ENCODE data around the gene PDZD11. TPM values are rescaled to one million over a fixed set of nuclear protein-coding genes. Genes with fewer than 3 reads are reported as not detected.

PDZD11 gene
- polyA plus RNA-seq, 1 of the 3 experiments (the other 2 are of a cell fraction): 169 TPM

GRCh38 chrX:70301716-70302115 lies 12.0 kb upstream of the PDZD11 start:
- no peak for DNase-seq
- ChIA-PET POLR2A (no interaction called here), CTCF (no interaction called here)
- WGBS (ENCODE audit: low lambda C conversion rate): 59% methylated on average over 3 of the region's 3 CpGs
- TF ChIP-seq, protein P1, sequence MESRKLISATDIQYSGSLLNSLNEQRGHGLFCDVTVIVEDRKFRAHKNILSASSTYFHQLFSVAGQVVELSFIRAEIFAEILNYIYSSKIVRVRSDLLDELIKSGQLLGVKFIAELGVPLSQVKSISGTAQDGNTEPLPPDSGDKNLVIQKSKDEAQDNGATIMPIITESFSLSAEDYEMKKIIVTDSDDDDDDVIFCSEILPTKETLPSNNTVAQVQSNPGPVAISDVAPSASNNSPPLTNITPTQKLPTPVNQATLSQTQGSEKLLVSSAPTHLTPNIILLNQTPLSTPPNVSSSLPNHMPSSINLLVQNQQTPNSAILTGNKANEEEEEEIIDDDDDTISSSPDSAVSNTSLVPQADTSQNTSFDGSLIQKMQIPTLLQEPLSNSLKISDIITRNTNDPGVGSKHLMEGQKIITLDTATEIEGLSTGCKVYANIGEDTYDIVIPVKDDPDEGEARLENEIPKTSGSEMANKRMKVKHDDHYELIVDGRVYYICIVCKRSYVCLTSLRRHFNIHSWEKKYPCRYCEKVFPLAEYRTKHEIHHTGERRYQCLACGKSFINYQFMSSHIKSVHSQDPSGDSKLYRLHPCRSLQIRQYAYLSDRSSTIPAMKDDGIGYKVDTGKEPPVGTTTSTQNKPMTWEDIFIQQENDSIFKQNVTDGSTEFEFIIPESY (IDR thresholded peaks at IDR 0.05; ENCODE audit: borderline replicate concordance, low read depth): no peak
- TF ChIP-seq SMC3 (IDR thresholded peaks at IDR 0.05; ENCODE audit: low read depth, low read length) (no peak), NRF1 (IDR thresholded peaks at IDR 0.05; ENCODE audit: low read depth, low read length) (no peak), TEAD4 (IDR thresholded peaks at IDR 0.05; ENCODE audit: borderline replicate concordance, insufficient read depth) (no peak), RXRA (IDR thresholded peaks at IDR 0.05; ENCODE audit: borderline replicate concordance, low read depth) (no peak)
- Histone ChIP-seq H3K79me2 (ENCODE audit: insufficient read depth) (peaks cover 43% of the 10 kb centered on the region; the same call in 1 of the 2 replicates), H3K27ac (ENCODE audit: low read depth in 2 of 2, low read length in 1 of 2) (peak overlapping the region; percentile 22 to 76; a peak in 3 of 4 replicates), H2AFZ (ENCODE audit: low read depth) (peak overlapping the region; percentile 25; the same call in 1 of the 2 replicates), H3K4me3 (ENCODE audit: low read depth in 2 of 2, low read length in 1 of 2) (no peak overlapping the region), H3F3A (replicated peaks; ENCODE audit: insufficient read depth) (no peaks in the 10 kb centered on the region), H3K4me2 (peak overlapping the region; percentile 61; the same call in 1 of the 2 replicates), H3K9ac (peak overlapping the region; percentile 45; the same call in 1 of the 2 replicates), H3K4me1 (ENCODE audit: control insufficient read depth in 1 of 2, insufficient read depth in 2 of 2, low read depth in 1 of 2, low read length in 1 of 2) (no peaks in the 10 kb centered on the region; a peak in 1 of 4 replicates), H3K36me3 (replicated peaks in 1 of 2; ENCODE audit: control insufficient read depth in 1 of 2, insufficient read depth in 2 of 2, low read length in 1 of 2) (peaks cover 0 to 10% of the 10 kb centered on the region in 2 experiments), H3K27me3 (ENCODE audit: insufficient read depth) (no peaks in the 10 kb centered on the region), H3K9me3 (no peaks in the 10 kb centered on the region), H4K20me1 (ENCODE audit: insufficient read depth) (no peaks in the 10 kb centered on the region), H3K9me2 (no peaks in the 10 kb centered on the region)

DNA sequence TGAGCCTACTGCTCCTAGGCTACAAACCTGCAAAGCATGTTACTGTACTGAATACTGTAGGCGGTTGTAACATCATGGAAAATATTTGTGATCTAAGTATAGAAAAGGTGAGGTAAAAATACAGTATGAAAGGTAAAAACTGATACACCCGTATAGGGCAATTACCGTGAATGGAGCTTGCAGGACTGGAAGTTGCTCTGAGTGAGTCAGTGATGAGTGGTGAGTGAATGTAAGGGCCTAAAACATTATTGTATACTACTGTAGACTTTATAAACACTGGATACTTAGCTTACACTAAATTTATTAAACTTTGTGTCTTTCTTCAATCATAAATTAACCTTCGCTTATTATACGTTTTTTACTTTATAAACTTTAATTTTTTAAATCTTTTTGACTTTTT lies 3.9 kb upstream of the PDZD11 start:
- POLR2A ChIA-PET: no interaction called here
- CTCF ChIA-PET: no interaction called here

More for the DNA sequence above, 3.9 kb upstream of the PDZD11 start:
- Histone ChIP-seq H3K4me1 (ENCODE audit: control insufficient read depth in 1 of 2, insufficient read depth in 2 of 2, low read depth in 1 of 2, low read length in 1 of 2) (peaks cover 0 to 4% of the 10 kb centered on the region in 2 experiments; a peak in 2 of 4 replicates), H3K4me3 (ENCODE audit: low read depth in 2 of 2, low read length in 1 of 2) (no peak overlapping the region), H3K9me3 (no peaks in the 10 kb centered on the region), H3K36me3 (replicated peaks in 1 of 2; ENCODE audit: control insufficient read depth in 1 of 2, insufficient read depth in 2 of 2, low read length in 1 of 2) (no peaks in the 10 kb centered on the region), H2AFZ (ENCODE audit: low read depth) (no peak overlapping the region; the same call in 1 of the 2 replicates), H3K27me3 (ENCODE audit: insufficient read depth) (no peaks in the 10 kb centered on the region), H4K20me1 (ENCODE audit: insufficient read depth) (no peaks in the 10 kb centered on the region), H3K9me2 (no peaks in the 10 kb centered on the region), H3K27ac (ENCODE audit: low read depth in 2 of 2, low read length in 1 of 2) (peak overlapping the region; percentile 21 to 34; a peak in 2 of 4 replicates), H3K9ac (no peak overlapping the region), H3F3A (replicated peaks; ENCODE audit: insufficient read depth) (no peaks in the 10 kb centered on the region), H3K79me2 (ENCODE audit: insufficient read depth) (peaks cover 94% of the 10 kb centered on the region), H3K4me2 (peak overlapping the region; percentile 12; the same call in 1 of the 2 replicates)
- DNase-seq: no peak
- 58% methylated on average over 5 of the region's 5 CpGs for whole genome bisulfite sequencing (ENCODE audit: low lambda C conversion rate)
- TF ChIP-seq MEF2A (IDR thresholded peaks at IDR 0.05; ENCODE audit: borderline replicate concordance, low read depth) (no peak), TAF1 (IDR thresholded peaks at IDR 0.05; ENCODE audit: borderline replicate concordance, low read depth, low read length) (no peak), TCF12 (IDR thresholded peaks at IDR 0.05) (no peak), FOXJ3 (CRISPR knock-in tag; IDR thresholded peaks at IDR 0.05) (no peak), USF2 (IDR thresholded peaks at IDR 0.05; ENCODE audit: borderline replicate concordance, low read depth, low read length) (no peak), CHD2 (IDR thresholded peaks at IDR 0.05; ENCODE audit: low read length, partially characterized antibody) (no peak), RAD21 (IDR thresholded peaks at IDR 0.05; ENCODE audit: low read length) (no peak), EZH2phosphoT487 (IDR thresholded peaks at IDR 0.05; ENCODE audit: borderline replicate concordance, low read depth) (no peak), NRF1 (IDR thresholded peaks at IDR 0.05; ENCODE audit: low read depth, low read length) (no peak), CTCF (IDR thresholded peaks at IDR 0.05) (no peak), NFIC (IDR thresholded peaks at IDR 0.05; ENCODE audit: borderline replicate concordance) (no peak), YY1 (IDR thresholded peaks at IDR 0.05; ENCODE audit: low read depth) (no peak), RCOR1 (IDR thresholded peaks at IDR 0.05; ENCODE audit: low read length) (no peak), SMC3 (IDR thresholded peaks at IDR 0.05; ENCODE audit: low read depth, low read length) (no peak)
- TF ChIP-seq, protein P2, sequence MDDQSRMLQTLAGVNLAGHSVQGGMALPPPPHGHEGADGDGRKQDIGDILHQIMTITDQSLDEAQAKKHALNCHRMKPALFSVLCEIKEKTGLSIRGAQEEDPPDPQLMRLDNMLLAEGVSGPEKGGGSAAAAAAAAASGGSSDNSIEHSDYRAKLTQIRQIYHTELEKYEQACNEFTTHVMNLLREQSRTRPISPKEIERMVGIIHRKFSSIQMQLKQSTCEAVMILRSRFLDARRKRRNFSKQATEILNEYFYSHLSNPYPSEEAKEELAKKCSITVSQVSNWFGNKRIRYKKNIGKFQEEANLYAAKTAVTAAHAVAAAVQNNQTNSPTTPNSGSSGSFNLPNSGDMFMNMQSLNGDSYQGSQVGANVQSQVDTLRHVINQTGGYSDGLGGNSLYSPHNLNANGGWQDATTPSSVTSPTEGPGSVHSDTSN (IDR thresholded peaks at IDR 0.05): no peak
- TF ChIP-seq, protein P1 (IDR thresholded peaks at IDR 0.05; ENCODE audit: borderline replicate concordance, low read depth): no peak
